HepG2 (cell line): ENCODE measurements around the gene CENPB. TPM values are rescaled to one million over a fixed set of nuclear protein-coding genes. Genes with fewer than 3 reads are reported as not detected.
A peak's percentile ranks its signal among the peaks of the same experiment; 100 is the strongest.

Experiments
- AHR ChIP-seq: IDR thresholded peaks from 2 replicates; pipeline ENCODE4 v1.6.1; 2018; ENCODE audit warnings: missing genetic modification reagents, missing compliant biosample characterization
- ARHGAP35 ChIP-seq: sonication (generic); formaldehyde crosslinking; IDR thresholded peaks from 2 replicates; pipeline ENCODE4 v1.9.0; 2022; ENCODE audit warnings: mild to moderate bottlenecking, inconsistent platforms, moderate library complexity, missing genetic modification reagents, borderline replicate concordance
- ARNTL ChIP-seq: sonication (generic); formaldehyde crosslinking; IDR thresholded peaks from 2 replicates; pipeline ENCODE4 v1.4.0; 2020; ENCODE audit warnings: mild to moderate bottlenecking, missing genetic modification reagents
- ATF3 ChIP-seq: sonication (generic); formaldehyde crosslinking; IDR thresholded peaks from 2 replicates; pipeline ENCODE4 v1.4.0; 2020; ENCODE audit warnings: missing genetic modification reagents
- ATF5 ChIP-seq: sonication (generic); formaldehyde crosslinking; IDR thresholded peaks from 2 replicates; pipeline ENCODE4 v1.4.0; 2020; ENCODE audit warnings: mild to moderate bottlenecking, low read depth, missing genetic modification reagents
- ATF7 ChIP-seq, 2 experiments: fragments of 450-650 bp in 1 of 2; sonication (generic) in 1 of 2; formaldehyde crosslinking in 1 of 2; IDR thresholded peaks; 2 replicates each; pipeline versions ENCODE4 v1.4.0 to v1.6.1; 2016 to 2020; ENCODE audit warnings: antibody characterized with exemption in 1 of 2, mild to moderate bottlenecking in 1 of 2, missing genetic modification reagents in 1 of 2
- ETV5 ChIP-seq: IDR thresholded peaks from 2 replicates; pipeline ENCODE4 v1.6.1; 2018; ENCODE audit warnings: missing biosample characterization, missing genetic modification reagents, inconsistent platforms, borderline replicate concordance
- GPBP1L1 ChIP-seq: sonication (generic); formaldehyde crosslinking; IDR thresholded peaks from 2 replicates; pipeline ENCODE4 v1.5.0; 2020; ENCODE audit warnings: mild to moderate bottlenecking, missing genetic modification reagents
- HNRNPL ChIP-seq: fragments of 200-400 bp; formaldehyde crosslinking; IDR thresholded peaks from 2 replicates; pipeline ENCODE4 v1.6.1; 2017; ENCODE audit warnings: mild to moderate bottlenecking, low read depth, low read length
- MBNL3 ChIP-seq: fragments of 250-450 bp; sonication (Bioruptor Pico); conservative IDR thresholded peaks from 2 replicates; pipeline ENCODE4 v1.8.0; 2022; ENCODE audit warnings: mild to moderate bottlenecking, inconsistent platforms
- PRDM15 ChIP-seq: sonication (generic); formaldehyde crosslinking; IDR thresholded peaks from 2 replicates; pipeline ENCODE4 v1.4.0; 2020; ENCODE audit warnings: missing genetic modification reagents
- RBFOX2 ChIP-seq: fragments of 200-400 bp; formaldehyde crosslinking; IDR thresholded peaks from 2 replicates; pipeline ENCODE4 v1.6.1; 2017; ENCODE audit warnings: low read depth, mild to moderate bottlenecking, low read length
- SALL1 ChIP-seq: sonication (generic); formaldehyde crosslinking; IDR thresholded peaks from 2 replicates; pipeline ENCODE4 v1.8.0; 2022; ENCODE audit warnings: mild to moderate bottlenecking, missing genetic modification reagents
- SALL2 ChIP-seq: sonication (generic); formaldehyde crosslinking; IDR thresholded peaks from 2 replicates; pipeline ENCODE4 v1.8.1; 2023; ENCODE audit warnings: mild to moderate bottlenecking, missing genetic modification reagents, inconsistent platforms
- SIX1 ChIP-seq: sonication (generic); formaldehyde crosslinking; IDR thresholded peaks from 2 replicates; pipeline ENCODE4 v1.4.0; 2020; ENCODE audit warnings: missing genetic modification reagents, borderline replicate concordance
- THRA ChIP-seq: sonication (generic); formaldehyde crosslinking; IDR thresholded peaks from 2 replicates; pipeline ENCODE4 v1.4.0; 2020; ENCODE audit warnings: missing genetic modification reagents, borderline replicate concordance
- U2AF2 ChIP-seq: fragments of 200-400 bp; formaldehyde crosslinking; IDR thresholded peaks from 2 replicates; pipeline ENCODE4 v1.6.1; 2017; ENCODE audit warnings: low read depth, mild to moderate bottlenecking, low read length
- ZNF124 ChIP-seq: sonication (generic); formaldehyde crosslinking; IDR thresholded peaks from 2 replicates; pipeline ENCODE4 v1.4.0; 2020; ENCODE audit warnings: missing genetic modification reagents
- ZNF282 ChIP-seq: fragments of 450-650 bp; IDR thresholded peaks from 2 replicates; pipeline ENCODE4 v1.6.1; 2018; ENCODE audit not compliant: partially characterized antibody
- ZNF432 ChIP-seq: sonication (generic); formaldehyde crosslinking; IDR thresholded peaks from 2 replicates; pipeline ENCODE4 v1.5.0; 2020; ENCODE audit warnings: missing genetic modification reagents, mild to moderate bottlenecking, borderline replicate concordance
- ZNF816 ChIP-seq: sonication (generic); formaldehyde crosslinking; IDR thresholded peaks from 2 replicates; pipeline ENCODE4 v1.8.0; 2022; ENCODE audit warnings: missing genetic modification reagents, mild to moderate bottlenecking, borderline replicate concordance
- polyA plus RNA-seq, 8 experiments: library from polyadenylated mRNA; depleted of rRNA in 3 of 8; stranded (reverse) in 7 of 8; unstranded in 1 of 8; fragments of >200 nt; fragmentation: Illumina TruSeq in 4 of 8; extraction: Trizol in 4 of 8; gene quantifications; 2 replicates each; pipeline versions ENCODE4 v1.2.1 to v1.2.3, GENCODE V29; 2011 to 2016; ENCODE audit warnings: low read depth in 4 of 8, missing spikeins in 1 of 8, mixed read lengths in 1 of 8; ENCODE audit not compliant: insufficient read depth in 1 of 8
- total RNA-seq, 5 experiments: library from RNA; depleted of rRNA; stranded (reverse); fragments of >200 nt; fragmentation: Illumina TruSeq; extraction: Trizol; gene quantifications; 2 replicates each; pipeline ENCODE4 v1.2.3, GENCODE V29; 2016; ENCODE audit warnings: low read depth in 1 of 5

Gene CENPB
- total and polyA plus RNA-seq, 2 of the 13 experiments (the other 11 are each of a cell fraction or from before 2014, with no cell fraction given), result 10.4 to 54.5 TPM

GRCh38 chr20:3767427-3768341 is 18.9 kb downstream of the CENPB start, which contains the start of gene ADISSP (continued):
- no peak for TF ChIP-seq ZNF432 (CRISPR knock-in tag)
- no peak for TF ChIP-seq GPBP1L1 (CRISPR knock-in tag)
- TF ChIP-seq MBNL3 (CRISPR knock-in tag), result no peak
- TF ChIP-seq ZNF124 (CRISPR knock-in tag), result peak; percentile 61; the same call in 1 of the 2 replicates
- 0 out of 2 replicates have a peak, but pooled peaks have one; percentile 31 for TF ChIP-seq SIX1 (CRISPR knock-in tag)
- no peak; the same call in 1 of the 2 replicates for TF ChIP-seq ATF3 (CRISPR knock-in tag)
- TF ChIP-seq ETV5 (CRISPR knock-in tag), result peak; percentile 76; the same call in 1 of the 2 replicates
- peak; percentile 57; the same call in 1 of the 2 replicates for TF ChIP-seq ARHGAP35 (CRISPR knock-in tag)
- peak; percentile 83 for TF ChIP-seq SALL2 (CRISPR knock-in tag)
- peak; percentile 73; the same call in 1 of the 2 replicates for TF ChIP-seq HNRNPL
- peak; percentile 93 for TF ChIP-seq RBFOX2
- TF ChIP-seq ATF5 (CRISPR knock-in tag), result peak; percentile 79
- TF ChIP-seq PRDM15 (CRISPR knock-in tag), result peak; percentile 80; the same call in 1 of the 2 replicates
- TF ChIP-seq THRA, result peak; percentile 73; the same call in 1 of the 2 replicates
- peak; percentile 95; the same call in 1 of the 2 replicates for TF ChIP-seq ZNF816 (CRISPR knock-in tag)
- no peak for TF ChIP-seq ZNF282
- TF ChIP-seq U2AF2, result 0 out of 2 replicates have a peak, but pooled peaks have one; percentile 73
- peak; percentile 34 for TF ChIP-seq AHR (CRISPR knock-in tag)
- peak; percentile 92 for TF ChIP-seq ARNTL (CRISPR knock-in tag)
- no peak for TF ChIP-seq ATF7 (IDR thresholded peaks at IDR 0.05)
- TF ChIP-seq ATF7 (CRISPR knock-in tag; IDR thresholded peaks at IDR 0.05), result no peak; the same call in 1 of the 2 replicates
- peak; percentile 86 for TF ChIP-seq SALL1
